Loucy (cell line): Measurements from ENCODE around the gene KCNQ2.

Source experiments
- H2AFZ ChIP-seq: fragments of 200-600 bp; sonication (generic); 2 replicates; pipeline ENCODE4 v1.6.0; 2016; ENCODE audit warnings: antibody characterized with exemption, mild to moderate bottlenecking, low read length, moderate library complexity
- H3F3A ChIP-seq: fragments of 200-600 bp; 2 replicates; pipeline ENCODE4 v1.6.0; 2016; ENCODE audit warnings: antibody characterized with exemption, low read depth, mild to moderate bottlenecking
- H3K27me3 ChIP-seq: fragments of 200-600 bp; sonication (generic); 2 replicates; pipeline ENCODE4 v1.6.1; 2014; ENCODE audit warnings: low read length, mild to moderate bottlenecking; ENCODE audit not compliant: insufficient read depth, poor library complexity, severe bottlenecking
- H3K36me3 ChIP-seq: fragments of 200-600 bp; sonication (generic); 2 replicates; pipeline ENCODE4 v1.6.1; 2016; ENCODE audit warnings: low read length; ENCODE audit not compliant: insufficient read depth
- H3K4me1 ChIP-seq: fragments of 200-600 bp; sonication (generic); 2 replicates; pipeline ENCODE4 v1.5.1; 2014; ENCODE audit warnings: low read length, mild to moderate bottlenecking; ENCODE audit not compliant: insufficient read depth, poor library complexity, severe bottlenecking
- H3K4me2 ChIP-seq: fragments of 200-600 bp; sonication (generic); 2 replicates; pipeline ENCODE4 v1.6.0; 2014; ENCODE audit warnings: antibody characterized with exemption, low read length, low read depth, mild to moderate bottlenecking; ENCODE audit not compliant: poor library complexity, severe bottlenecking
- H3K4me3 ChIP-seq: fragments of 200-600 bp; sonication (generic); 2 replicates; pipeline ENCODE4 v1.5.1; 2014; ENCODE audit warnings: low read length, mild to moderate bottlenecking, mixed read lengths; ENCODE audit not compliant: poor library complexity, severe bottlenecking
- H3K79me2 ChIP-seq: fragments of 200-600 bp; sonication (generic); 2 replicates; pipeline ENCODE4 v1.6.1; 2014; ENCODE audit warnings: low read length; ENCODE audit not compliant: insufficient read depth
- H3K9ac ChIP-seq: fragments of 200-600 bp; sonication (generic); 2 replicates; pipeline ENCODE4 v1.6.0; 2014; ENCODE audit warnings: mild to moderate bottlenecking, low read depth, low read length, moderate library complexity; ENCODE audit not compliant: poor library complexity, severe bottlenecking
- H3K9me2 ChIP-seq: fragments of 200-600 bp; sonication (generic); replicated peaks from 2 replicates; pipeline ENCODE4 v1.6.1; 2016; ENCODE audit warnings: low read depth, low read length, mixed read lengths
- H3K9me3 ChIP-seq: fragments of 200-600 bp; sonication (generic); 2 replicates; pipeline ENCODE4 v1.6.1; 2014; ENCODE audit warnings: mild to moderate bottlenecking, antibody characterized with exemption, low read length, low read depth; ENCODE audit not compliant: insufficient read depth
- H4K20me1 ChIP-seq: fragments of 200-600 bp; sonication (generic); 2 replicates; pipeline ENCODE4 v1.6.0; 2014; ENCODE audit warnings: antibody characterized with exemption, low read length, mild to moderate bottlenecking; ENCODE audit not compliant: insufficient read depth, poor library complexity, severe bottlenecking
- CTCF ChIP-seq: fragments of 200-600 bp; sonication (generic); conservative IDR thresholded peaks from 2 replicates; pipeline ENCODE4 v1.5.1; 2014; ENCODE audit warnings: mild to moderate bottlenecking, antibody characterized with exemption, low read length
- EZH2phosphoT487 ChIP-seq: fragments of 200-600 bp; IDR thresholded peaks from 2 replicates; pipeline ENCODE4 v1.6.1; 2018; ENCODE audit warnings: antibody characterized with exemption, mild to moderate bottlenecking, moderate library complexity, borderline replicate concordance

Gene KCNQ2

GRCh38 chr20:63356931-63357879 is 115.2 kb downstream of the KCNQ2 start:
- Histone ChIP-seq H3K9me2 (no peaks in the 10 kb centered on the region), H3K4me3 (no peak overlapping the region), H3K4me2 (no peak overlapping the region), H3F3A (no peaks in the 10 kb centered on the region), H3K4me1 (no peaks in the 10 kb centered on the region), H4K20me1 (no peaks in the 10 kb centered on the region), H3K36me3 (no peaks in the 10 kb centered on the region), H3K27me3 (no peaks in the 10 kb centered on the region), H3K79me2 (no peaks in the 10 kb centered on the region), H3K9ac (no peak overlapping the region), H2AFZ (no peak overlapping the region), H3K9me3 (no peaks in the 10 kb centered on the region; the same call in 1 of the 2 replicates)
- no peak for TF ChIP-seq CTCF
- TF ChIP-seq EZH2phosphoT487, result no peak

- Histone ChIP-seq H2AFZ (no peak overlapping the region), H3K36me3 (no peaks in the 10 kb centered on the region), H3K27me3 (no peaks in the 10 kb centered on the region), H3K9me2 (no peaks in the 10 kb centered on the region), H3K4me2 (no peak overlapping the region), H4K20me1 (no peaks in the 10 kb centered on the region), H3K9ac (no peak overlapping the region), H3K4me1 (no peaks in the 10 kb centered on the region), H3K4me3 (no peak overlapping the region), H3K79me2 (no peaks in the 10 kb centered on the region), H3F3A (no peaks in the 10 kb centered on the region), H3K9me3 (no peaks in the 10 kb centered on the region; the same call in 1 of the 2 replicates)
- TF ChIP-seq EZH2phosphoT487, result no peak
- no peak for TF ChIP-seq CTCF
These were observed 115.9 kb downstream of the KCNQ2 start for GRCh38 chr20:63356511-63356910.

- H3K36me3 ChIP-seq, result no peaks in the 10 kb centered on the region
- no peak for TF ChIP-seq CTCF
- no peak for TF ChIP-seq EZH2phosphoT487
- no peak overlapping the region for H3K9ac ChIP-seq
- H3K9me2 ChIP-seq, result no peaks in the 10 kb centered on the region
- H3F3A ChIP-seq, result no peaks in the 10 kb centered on the region
- no peaks in the 10 kb centered on the region for H3K79me2 ChIP-seq
- H3K4me3 ChIP-seq, result no peak overlapping the region
- H3K4me1 ChIP-seq, result no peaks in the 10 kb centered on the region
- H3K4me2 ChIP-seq, result no peak overlapping the region
- H3K9me3 ChIP-seq, result no peaks in the 10 kb centered on the region; the same call in 1 of the 2 replicates
- H4K20me1 ChIP-seq, result no peaks in the 10 kb centered on the region
- no peaks in the 10 kb centered on the region for H3K27me3 ChIP-seq
- no peak overlapping the region for H2AFZ ChIP-seq
These were observed 116.6 kb downstream of the KCNQ2 start for GRCh38 chr20:63355781-63356295.
